H9 (cell line): Measurements from ENCODE around the gene SHISA9. TPM values are rescaled to one million over a fixed set of nuclear protein-coding genes. Genes with fewer than 3 reads are reported as not detected.

Source experiments
- DNase-seq: peaks from one replicate; pipeline ENCODE4 v3.0.0-alpha.2; 2017
- H2AFZ ChIP-seq: one replicate; pipeline ENCODE4 v1.6.1; 2013; ENCODE audit warnings: mild to moderate bottlenecking, low read length, control low read depth, moderate library complexity
- H2AK5ac ChIP-seq: 2 replicates; pipeline ENCODE4 v1.6.1; 2013; ENCODE audit warnings: low read length, control low read depth, mixed read lengths; ENCODE audit not compliant: insufficient read length
- H2BK120ac ChIP-seq: one replicate; pipeline ENCODE4 v1.6.1; 2013; ENCODE audit warnings: low read depth, mild to moderate bottlenecking, low read length, control low read depth, inconsistent platforms; ENCODE audit not compliant: poor library complexity, severe bottlenecking
- H2BK12ac ChIP-seq: 2 replicates; pipeline ENCODE4 v1.6.1; 2013; ENCODE audit warnings: low read length, control low read depth, mixed read lengths, low read depth; ENCODE audit not compliant: insufficient read length
- H2BK15ac ChIP-seq: 2 replicates; pipeline ENCODE4 v1.6.1; 2013; ENCODE audit warnings: low read depth, low read length, control low read depth
- H2BK20ac ChIP-seq: one replicate; pipeline ENCODE4 v1.6.1; 2013; ENCODE audit warnings: low read depth, mild to moderate bottlenecking, low read length, control low read depth, inconsistent platforms; ENCODE audit not compliant: poor library complexity, severe bottlenecking
- H2BK5ac ChIP-seq: 2 replicates; pipeline ENCODE4 v1.6.1; 2013; ENCODE audit warnings: low read length, control low read depth, mixed read lengths; ENCODE audit not compliant: insufficient read length
- H3K14ac ChIP-seq: 2 replicates; pipeline ENCODE4 v1.6.1; 2013; ENCODE audit warnings: low read length, control low read depth; ENCODE audit not compliant: insufficient read depth
- H3K18ac ChIP-seq: 2 replicates; pipeline ENCODE4 v1.6.1; 2013; ENCODE audit warnings: low read depth, mild to moderate bottlenecking, mixed read lengths, low read length, control low read depth; ENCODE audit not compliant: insufficient read length
- H3K23ac ChIP-seq: 2 replicates; pipeline ENCODE4 v1.6.1; 2013; ENCODE audit warnings: low read length, control low read depth, mixed read lengths, low read depth; ENCODE audit not compliant: insufficient read length
- H3K23me2 ChIP-seq: 2 replicates; pipeline ENCODE4 v1.6.1; 2013; ENCODE audit warnings: low read depth, mild to moderate bottlenecking, mixed read lengths, low read length, control low read depth; ENCODE audit not compliant: insufficient read length, poor library complexity, severe bottlenecking
- H3K27ac ChIP-seq: 2 replicates; pipeline ENCODE4 v1.5.1; 2013; ENCODE audit warnings: low read length, control low read depth, mixed read lengths, low read depth; ENCODE audit not compliant: insufficient read length
- H3K27me3 ChIP-seq: 2 replicates; pipeline ENCODE4 v1.6.1; 2013; ENCODE audit warnings: low read length, control low read depth, inconsistent platforms; ENCODE audit not compliant: insufficient read depth
- H3K4ac ChIP-seq: 2 replicates; pipeline ENCODE4 v1.6.1; 2013; ENCODE audit warnings: low read depth, mild to moderate bottlenecking, control low read depth, inconsistent platforms, low read length, moderate library complexity
- H3K4me1 ChIP-seq: 2 replicates; pipeline ENCODE4 v1.6.1; 2013; ENCODE audit warnings: low read length, control low read depth, inconsistent platforms; ENCODE audit not compliant: insufficient read depth
- H3K4me2 ChIP-seq: 2 replicates; pipeline ENCODE4 v1.6.1; 2013; ENCODE audit warnings: low read length, control low read depth, mixed read lengths; ENCODE audit not compliant: insufficient read length, insufficient read depth
- H3K56ac ChIP-seq: 2 replicates; pipeline ENCODE4 v1.6.1; 2013; ENCODE audit warnings: low read depth, mild to moderate bottlenecking, mixed read lengths, low read length, control low read depth; ENCODE audit not compliant: insufficient read length
- H3K79me1 ChIP-seq: 2 replicates; pipeline ENCODE4 v1.6.1; 2013; ENCODE audit warnings: low read depth, mild to moderate bottlenecking, moderate library complexity, low read length, control low read depth, inconsistent platforms; ENCODE audit not compliant: insufficient read depth, poor library complexity, severe bottlenecking
- H3K79me2 ChIP-seq: 2 replicates; pipeline ENCODE4 v1.6.1; 2013; ENCODE audit warnings: low read length, control low read depth, inconsistent platforms; ENCODE audit not compliant: insufficient read depth
- H3K9ac ChIP-seq: 2 replicates; pipeline ENCODE4 v1.6.1; 2013; ENCODE audit warnings: low read length, control low read depth, mixed read lengths; ENCODE audit not compliant: insufficient read length; ENCODE audit errors: extremely low read depth
- H3K9me3 ChIP-seq: one replicate; pipeline ENCODE4 v1.6.1; 2013; ENCODE audit warnings: low read depth, low read length, inconsistent platforms; ENCODE audit not compliant: control insufficient read depth
- H3T11ph ChIP-seq: one replicate; pipeline ENCODE4 v1.6.1; 2013; ENCODE audit warnings: mild to moderate bottlenecking, low read length, control low read depth, inconsistent platforms
- H4K20me1 ChIP-seq: one replicate; pipeline ENCODE4 v1.6.1; 2013; ENCODE audit not compliant: control insufficient read depth, insufficient read length, insufficient read depth
- H4K5ac ChIP-seq: 2 replicates; pipeline ENCODE4 v1.6.1; 2013; ENCODE audit warnings: low read depth, mild to moderate bottlenecking, mixed read lengths, low read length, control low read depth; ENCODE audit not compliant: insufficient read length
- H4K8ac ChIP-seq: replicated peaks from 2 replicates; pipeline ENCODE4 v1.6.1; 2013; ENCODE audit warnings: low read length, control low read depth, mixed read lengths, low read depth; ENCODE audit not compliant: insufficient read length
- H4K91ac ChIP-seq: 2 replicates; pipeline ENCODE4 v1.6.1; 2013; ENCODE audit warnings: low read depth, mild to moderate bottlenecking, moderate library complexity, mixed read lengths, low read length, control low read depth; ENCODE audit not compliant: insufficient read length
- H3K27ac Mint-ChIP-seq, 3 experiments: 2 replicates in 2 of 3; 3 replicates in 1 of 3; pipeline ENCODE4 v1.8.0; 2020 to 2021; ENCODE audit warnings: mixed read lengths in 3 of 3, mild to moderate bottlenecking in 1 of 3, moderate library complexity in 1 of 3
- H3K27me3 Mint-ChIP-seq: 2 replicates; pipeline ENCODE4 v1.8.0; 2021; ENCODE audit warnings: low read depth, mild to moderate bottlenecking, moderate library complexity, mixed read lengths
- H3K36me3 Mint-ChIP-seq, 3 experiments: 2 replicates in 2 of 3; 3 replicates in 1 of 3; pipeline ENCODE4 v1.8.0; 2020 to 2021; ENCODE audit warnings: low read depth in 3 of 3, mixed read lengths in 3 of 3; ENCODE audit not compliant: insufficient read depth in 1 of 3
- H3K4me1 Mint-ChIP-seq, 2 experiments: 2 replicates each; pipeline ENCODE4 v1.8.0; 2020; ENCODE audit warnings: mixed read lengths in 2 of 2
- H3K4me3 Mint-ChIP-seq, 2 experiments: 2 replicates in 1 of 2; 3 replicates in 1 of 2; pipeline ENCODE4 v1.8.0; 2020 to 2021; ENCODE audit warnings: mild to moderate bottlenecking in 2 of 2, mixed read lengths in 2 of 2, moderate library complexity in 1 of 2
- H3K9me3 Mint-ChIP-seq, 2 experiments: 2 replicates in 1 of 2; 3 replicates in 1 of 2; pipeline ENCODE4 v1.8.0; 2020; ENCODE audit warnings: mild to moderate bottlenecking in 2 of 2, mixed read lengths in 2 of 2, moderate library complexity in 1 of 2
- WGBS: extraction: QIAGEN DNeasy Blood & Tissue Kit; methylation state at CpG from one replicate; pipeline ENCODE4 v1.1.7; 2013; ENCODE audit warnings: missing lambda C conversion rate, low lambda C conversion rate, mixed read lengths; ENCODE audit not compliant: insufficient read length; ENCODE audit errors: extremely low coverage; 5-methylcytosine and 5-hydroxymethylcytosine counted together
- total RNA-seq: library from RNA; stranded (reverse); gene quantifications from 2 replicates; pipeline ENCODE4 v1.2.1, GENCODE V29; 2021
- TF ChIP-seq, protein P1 (sequence below): fragments of 200-600 bp; sonication (generic); conservative IDR thresholded peaks from 3 replicates; pipeline ENCODE4 v1.8.0; 2021; ENCODE audit warnings: antibody characterized with exemption, mild to moderate bottlenecking

Gene SHISA9
- total RNA-seq, 1 experiment from 2014 or later = 7.0 TPM

DNA sequence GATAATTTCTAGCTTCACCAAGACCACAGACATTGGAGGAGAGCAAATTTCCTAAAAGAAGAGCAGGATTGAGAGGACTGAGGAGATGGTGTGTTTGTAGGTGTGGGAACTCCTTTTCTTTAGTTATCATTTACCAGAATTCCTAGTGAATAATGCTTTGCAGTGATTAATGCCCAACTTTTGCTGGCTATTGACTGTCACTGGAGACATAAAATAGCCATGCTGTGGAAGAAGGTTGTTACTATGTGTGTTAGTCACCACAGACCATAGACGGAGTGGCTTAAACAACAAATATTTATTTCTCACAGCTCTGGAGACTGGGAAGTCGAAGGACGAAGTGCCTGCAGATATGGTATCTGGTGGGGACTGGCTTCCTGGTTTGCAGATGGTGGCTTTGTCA lies 179.1 kb downstream of the SHISA9 start:
- WGBS = no CpG with 5 or more reads among the region's 3 CpGs

More for the DNA sequence above, 179.1 kb downstream of the SHISA9 start:
- TF ChIP-seq, protein P1, sequence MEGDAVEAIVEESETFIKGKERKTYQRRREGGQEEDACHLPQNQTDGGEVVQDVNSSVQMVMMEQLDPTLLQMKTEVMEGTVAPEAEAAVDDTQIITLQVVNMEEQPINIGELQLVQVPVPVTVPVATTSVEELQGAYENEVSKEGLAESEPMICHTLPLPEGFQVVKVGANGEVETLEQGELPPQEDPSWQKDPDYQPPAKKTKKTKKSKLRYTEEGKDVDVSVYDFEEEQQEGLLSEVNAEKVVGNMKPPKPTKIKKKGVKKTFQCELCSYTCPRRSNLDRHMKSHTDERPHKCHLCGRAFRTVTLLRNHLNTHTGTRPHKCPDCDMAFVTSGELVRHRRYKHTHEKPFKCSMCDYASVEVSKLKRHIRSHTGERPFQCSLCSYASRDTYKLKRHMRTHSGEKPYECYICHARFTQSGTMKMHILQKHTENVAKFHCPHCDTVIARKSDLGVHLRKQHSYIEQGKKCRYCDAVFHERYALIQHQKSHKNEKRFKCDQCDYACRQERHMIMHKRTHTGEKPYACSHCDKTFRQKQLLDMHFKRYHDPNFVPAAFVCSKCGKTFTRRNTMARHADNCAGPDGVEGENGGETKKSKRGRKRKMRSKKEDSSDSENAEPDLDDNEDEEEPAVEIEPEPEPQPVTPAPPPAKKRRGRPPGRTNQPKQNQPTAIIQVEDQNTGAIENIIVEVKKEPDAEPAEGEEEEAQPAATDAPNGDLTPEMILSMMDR = no peak
- Histone ChIP-seq H2BK120ac (no peak overlapping the region), H3K9me3 (no peaks in the 10 kb centered on the region), H3K23ac (no peak overlapping the region), H3K14ac (no peak overlapping the region), H3K4ac (no peak overlapping the region), H2BK20ac (no peak overlapping the region), H2BK5ac (no peak overlapping the region), H3T11ph (no peak overlapping the region), H3K4me2 (no peak overlapping the region), H2AK5ac (no peak overlapping the region), H3K27me3 (no peaks in the 10 kb centered on the region), H3K79me2 (no peaks in the 10 kb centered on the region), H2BK12ac (no peak overlapping the region), H3K79me1 (no peaks in the 10 kb centered on the region), H4K8ac (no peak overlapping the region), H3K23me2 (no peaks in the 10 kb centered on the region), H3K27ac (no peak overlapping the region), H2AFZ (no peak overlapping the region), H3K56ac (no peak overlapping the region), H4K20me1 (no peaks in the 10 kb centered on the region), H3K9ac (no peak overlapping the region), H4K5ac (no peak overlapping the region), H2BK15ac (no peak overlapping the region), H4K91ac (no peak overlapping the region), H3K18ac (no peak overlapping the region), H3K4me1 (peaks cover 5% of the 10 kb centered on the region; the same call in 1 of the 2 replicates)
- Mint-ChIP-seq H3K9me3 (no peaks in the 10 kb centered on the region), H3K4me1 (peaks cover 14 to 22% of the 10 kb centered on the region in 2 experiments), H3K27me3 (no peaks in the 10 kb centered on the region), H3K36me3 (no peaks in the 10 kb centered on the region; a peak in 2 of 7 replicates), H3K27ac (no peak overlapping the region), H3K4me3 (no peak overlapping the region)
- no peak for DNase-seq
